ENCODE measurements around the gene MAML3.
A peak's percentile ranks its signal among the peaks of the same experiment; 100 is the strongest.

The MAML3 gene

GRCh38 chr4:140153718-140154571 is at the start of gene MAML3:
Gene MAML3 (minus strand): TSS chr4:140154184. CDS start chr4:140153327, 857 bp downstream.
- peak; percentile 45 to 78 for DNase-seq

DNA sequence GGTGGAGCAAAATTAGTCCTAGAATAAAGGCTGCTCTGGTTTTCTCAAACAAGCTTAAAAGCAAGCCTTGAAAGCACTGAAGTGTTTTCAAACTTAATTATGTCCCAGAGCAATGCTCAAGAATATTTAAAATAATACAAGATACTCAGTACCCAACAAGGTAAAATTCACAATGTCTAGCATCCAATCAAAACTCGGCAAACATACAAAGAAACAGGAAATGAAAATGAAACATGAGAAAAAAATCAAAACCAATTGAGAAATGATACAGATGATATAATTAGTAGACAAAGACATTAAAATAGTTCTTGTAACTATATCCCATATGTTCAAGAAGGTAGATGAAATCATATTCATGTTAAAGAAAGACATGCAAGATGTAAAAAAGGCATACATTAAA is 45.0 kb upstream of the MAML3 start:
- no peak for DNase-seq

GRCh38 chr4:140195806-140196205 is 41.8 kb upstream of the MAML3 start:
- no peak for DNase-seq

GRCh38 chr4:140189805-140190204 is 35.8 kb upstream of the MAML3 start:
- no peak for DNase-seq

DNA sequence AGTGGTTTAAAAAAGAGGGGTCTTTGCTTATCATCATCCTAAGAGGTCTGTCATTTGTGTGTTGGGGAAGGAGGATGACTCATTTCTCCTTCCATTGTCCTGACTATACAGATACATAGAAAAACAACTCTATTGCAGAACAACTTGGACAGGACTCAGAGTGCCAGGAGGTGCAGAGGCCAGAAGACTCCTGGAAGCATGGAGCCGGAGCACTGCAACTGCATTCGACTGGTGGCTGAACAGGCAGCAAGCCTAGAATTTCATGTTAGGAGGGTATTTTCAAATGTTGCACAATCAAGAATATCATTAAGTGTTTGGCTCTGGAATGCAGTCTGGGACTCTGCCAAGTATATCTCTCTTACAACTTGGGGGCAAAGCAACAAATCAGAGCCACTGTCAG is 35.0 kb upstream of the MAML3 start:
- no peak for DNase-seq

DNA sequence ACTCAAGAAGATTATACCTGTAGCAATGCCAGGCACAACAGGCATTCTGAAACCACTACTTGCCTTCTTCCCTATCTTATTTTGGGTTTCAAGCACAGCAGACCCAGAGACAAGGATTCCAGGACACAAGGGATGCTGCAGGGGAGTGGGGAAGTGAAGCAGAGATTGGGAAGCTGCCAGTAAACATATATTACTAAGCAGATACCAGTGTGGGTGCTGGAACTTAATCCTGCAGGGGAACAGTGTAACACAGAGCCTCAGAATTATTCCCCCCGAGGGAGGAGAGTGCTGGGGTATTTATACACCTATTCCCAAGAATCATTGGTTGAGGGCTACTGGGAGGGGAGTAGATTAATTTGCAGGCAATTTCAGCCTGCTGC is 33.3 kb upstream of the MAML3 start:
- DNase-seq: no peak

GRCh38 chr4:140186651-140187315 is 32.8 kb upstream of the MAML3 start:
- peak in 1 of 2 experiments; percentile 56 for DNase-seq

- no peak for DNase-seq
Observed at GRCh38 chr4:140186082-140186438, 32.1 kb upstream of the MAML3 start.

- DNase-seq: no peak
Observed at GRCh38 chr4:140185412-140186081, 31.6 kb upstream of the MAML3 start.

- no peak for DNase-seq
Observed at GRCh38 chr4:140183270-140183669, 29.3 kb upstream of the MAML3 start.

- no peak for DNase-seq
Observed at GRCh38 chr4:140180577-140180976, 26.6 kb upstream of the MAML3 start.

GRCh38 chr4:140176735-140177134 is 22.8 kb upstream of the MAML3 start:
- DNase-seq: no peak

DNA sequence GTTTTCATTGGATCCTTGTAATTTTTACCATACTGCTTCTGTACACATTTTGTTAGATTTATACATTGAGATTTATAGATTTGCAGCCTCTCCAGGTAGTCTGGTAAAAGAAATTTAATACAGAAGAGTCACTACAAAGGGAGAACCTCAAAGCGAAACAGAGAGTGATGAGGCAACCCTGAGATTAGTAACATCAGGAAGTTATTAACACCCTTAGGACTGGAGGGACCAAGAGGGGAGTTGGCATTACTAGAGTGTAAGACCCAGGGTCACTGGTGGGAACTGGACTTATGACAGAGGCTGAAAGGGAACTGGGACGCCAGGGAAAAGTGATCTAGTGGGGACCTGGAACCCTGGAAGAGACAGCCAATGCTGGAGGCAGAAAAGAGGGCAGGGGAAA is 20.6 kb upstream of the MAML3 start:
- no peak for DNase-seq

DNA sequence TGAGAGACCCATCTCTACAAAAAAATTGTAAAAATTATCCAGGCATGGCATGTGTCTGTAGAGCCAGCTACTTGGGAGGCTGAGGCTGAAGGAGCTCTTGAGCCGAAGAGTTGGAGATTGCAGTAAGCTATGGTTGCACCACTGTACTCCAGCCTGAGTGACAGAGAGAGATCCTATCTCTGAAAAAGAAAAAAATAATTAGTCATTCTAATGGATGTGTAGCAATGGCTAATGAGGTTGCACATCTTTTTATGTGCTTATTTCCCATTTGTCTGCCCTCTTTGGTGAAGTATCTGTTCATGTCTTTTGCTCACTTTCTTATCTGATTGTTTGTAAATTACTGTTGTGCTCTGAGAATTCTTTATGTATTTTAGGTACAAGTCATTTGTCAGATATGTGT is 19.0 kb upstream of the MAML3 start:
- DNase-seq: no peak

DNA sequence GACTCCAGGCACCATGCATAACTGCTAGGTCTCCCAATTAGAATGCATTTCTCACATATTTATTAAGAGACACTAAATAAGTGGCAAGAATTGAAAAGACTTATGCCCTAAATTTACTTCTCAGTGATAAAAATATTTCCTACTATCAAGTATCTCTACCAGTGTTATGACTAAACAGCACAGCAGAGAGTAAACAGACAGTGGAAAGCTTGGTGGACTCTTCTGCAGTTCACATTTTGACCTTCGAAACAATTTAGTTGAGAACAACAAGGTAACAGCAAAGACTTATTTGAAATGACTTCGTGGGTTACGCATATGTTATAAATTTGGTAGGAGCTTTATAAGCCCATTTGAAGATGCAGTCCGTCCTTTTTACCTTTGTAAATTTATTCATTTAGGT is 16.3 kb upstream of the MAML3 start:
- no peak for DNase-seq

GRCh38 chr4:140168936-140169335 is 15.0 kb upstream of the MAML3 start:
- no peak for DNase-seq

GRCh38 chr4:140168474-140168873 is 14.5 kb upstream of the MAML3 start:
- DNase-seq: no peak

DNA sequence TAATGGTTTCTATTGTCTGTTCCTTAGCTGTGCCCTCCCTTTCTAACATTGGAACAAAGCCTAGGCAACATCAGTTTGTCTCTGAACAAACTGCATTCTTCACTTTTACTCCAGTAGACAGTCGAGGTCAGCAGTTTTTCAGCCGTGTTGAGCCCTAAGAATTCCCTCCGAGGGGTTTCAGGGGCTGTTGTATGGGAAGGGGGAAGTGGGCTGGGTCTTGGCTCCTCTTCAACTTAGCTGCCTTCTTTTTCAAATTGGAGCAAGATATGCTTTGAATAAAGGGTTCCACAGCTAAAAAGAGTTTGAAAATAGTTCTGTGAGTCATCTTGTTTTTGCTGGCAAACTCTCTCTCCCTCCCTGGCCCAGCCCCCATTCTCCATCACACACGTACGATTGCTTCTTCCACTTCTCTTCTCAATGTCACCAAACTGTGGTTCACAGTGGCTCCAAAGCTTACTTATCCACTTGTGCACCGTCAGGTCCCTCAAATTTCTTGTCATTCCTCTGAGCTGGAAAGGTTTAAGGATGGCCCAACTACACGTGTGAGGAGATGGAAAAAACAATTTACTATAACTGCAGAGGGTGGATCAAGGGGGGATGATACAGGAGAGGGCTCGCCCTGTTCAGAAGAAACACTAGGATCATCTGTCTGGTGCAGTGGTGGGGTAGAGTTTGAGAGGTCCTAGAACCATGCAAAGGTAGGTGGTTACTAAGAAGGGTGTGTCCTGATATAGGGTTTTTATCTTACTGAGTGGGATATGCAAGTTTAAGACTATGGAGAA is 9.2 kb upstream of the MAML3 start:
- no peak for DNase-seq

GRCh38 chr4:140162596-140162995 is 8.6 kb upstream of the MAML3 start:
- no peak for DNase-seq

DNA sequence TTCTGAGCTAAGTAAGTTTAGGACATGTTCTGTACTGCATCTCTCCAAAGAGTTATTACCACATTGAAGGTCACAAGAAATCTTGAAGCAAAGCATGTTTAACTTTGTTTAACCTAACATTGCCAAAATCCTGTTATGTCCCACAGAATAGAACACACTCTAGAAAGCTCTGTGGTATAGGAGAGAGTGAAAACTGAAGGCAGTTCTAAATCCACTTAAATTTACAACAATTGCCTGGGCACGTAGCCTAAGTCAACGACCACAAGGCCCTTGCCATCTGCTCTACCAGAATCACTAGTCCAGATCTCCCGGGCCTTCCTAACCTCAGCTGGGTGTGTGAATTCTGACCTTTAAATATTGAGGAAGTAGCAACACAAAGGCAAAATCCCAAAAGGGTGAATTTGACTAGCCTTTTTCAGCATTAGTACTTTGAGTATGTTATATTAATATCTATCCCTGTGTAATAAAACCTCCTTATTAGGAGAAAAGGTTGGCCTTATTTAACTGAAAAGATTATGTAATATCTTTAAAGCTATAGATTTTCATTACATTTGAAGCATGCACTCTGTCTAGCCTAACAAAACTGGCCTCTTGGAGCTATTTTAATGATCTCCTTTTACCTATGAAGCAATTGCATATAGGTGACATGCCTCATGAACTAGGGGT is 4.5 kb upstream of the MAML3 start:
- DNase-seq: no peak

DNA sequence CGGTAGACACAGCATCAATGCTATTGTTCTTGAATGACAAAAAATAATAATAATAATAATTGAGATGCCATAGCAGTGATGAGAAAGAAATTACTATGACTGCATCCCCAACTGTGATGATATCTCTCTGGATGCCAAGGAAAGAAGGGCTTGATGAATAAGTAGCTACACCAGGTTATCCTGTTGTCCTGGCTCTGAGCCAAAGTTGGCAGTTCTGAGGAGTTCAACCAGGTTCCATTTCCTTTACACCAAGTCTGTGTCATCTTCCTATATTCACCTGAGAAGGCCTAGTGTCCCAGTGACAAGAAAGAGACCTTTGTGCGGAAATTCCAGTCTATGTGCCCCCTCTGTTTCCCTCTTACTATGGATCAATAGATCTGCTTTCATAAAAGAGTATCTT is 3.4 kb upstream of the MAML3 start:
- no peak for DNase-seq

DNA sequence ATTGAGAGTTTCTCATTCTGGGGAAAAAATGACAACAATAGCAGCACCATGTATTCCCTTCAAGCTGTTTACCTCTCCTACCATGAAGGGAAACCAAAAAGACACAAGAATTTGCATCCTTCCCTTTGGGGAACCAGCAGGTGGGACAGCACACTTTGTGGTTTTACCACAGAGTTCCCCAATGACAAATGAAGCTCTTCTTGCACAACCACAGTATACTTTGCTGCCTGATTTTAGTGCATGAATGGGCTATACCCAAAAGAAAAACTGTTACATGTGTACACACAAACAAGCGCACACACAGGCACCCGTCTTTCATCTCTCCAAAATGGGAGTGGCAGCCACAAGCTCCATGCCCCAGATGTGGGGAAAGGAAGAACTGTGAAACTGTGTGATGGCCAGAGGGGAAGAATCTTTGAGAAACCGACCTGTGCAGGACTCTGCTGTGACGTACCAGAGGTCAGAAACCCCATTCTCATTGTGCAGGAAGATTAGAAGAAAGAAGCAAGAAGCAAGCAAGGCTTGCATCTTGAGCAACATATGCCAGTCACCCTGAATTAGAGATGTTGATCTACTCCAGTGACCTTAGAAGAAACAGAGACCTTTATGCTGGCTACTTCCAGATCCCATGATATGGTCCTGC is 2.7 kb upstream of the MAML3 start:
- no peak for DNase-seq
